ENCODE measurements around the gene NEU2. TPM values are rescaled to one million over a fixed set of nuclear protein-coding genes. Genes with fewer than 3 reads are reported as not detected.

NEU2 gene
- polyA plus RNA-seq, 1 experiment, result not detected

- DNase-seq (ENCODE audit: low read depth), result no peak
- POLR2A ChIA-PET, result no interaction called here
- H3K27me3 ChIP-seq (ENCODE audit: control insufficient read depth, insufficient read depth, low read length), result peaks cover 1% of the 10 kb centered on the region; the same call in 1 of the 2 replicates
- CTCF ChIA-PET, result no interaction called here
- no peak for TF ChIP-seq CTCF (IDR thresholded peaks at IDR 0.05; ENCODE audit: insufficient read depth, low read depth, low read length)
- H3K36me3 ChIP-seq (ENCODE audit: control insufficient read depth, insufficient read depth, low read length), result no peaks in the 10 kb centered on the region
- no peak overlapping the region for H3K4me3 ChIP-seq (ENCODE audit: low read depth, low read length)
Measured at GRCh38 chr2:232986155-232986554, 46.3 kb upstream of the NEU2 start.

- no peak overlapping the region for H3K4me3 ChIP-seq (ENCODE audit: low read depth, low read length)
- no peak for TF ChIP-seq CTCF (IDR thresholded peaks at IDR 0.05; ENCODE audit: insufficient read depth, low read depth, low read length)
- H3K27me3 ChIP-seq (ENCODE audit: control insufficient read depth, insufficient read depth, low read length), result no peaks in the 10 kb centered on the region; the same call in 1 of the 2 replicates
- ChIA-PET POLR2A (no interaction called here), CTCF (interaction anchor here (1.6 kb wide), 1 partner anchor 9 kb away, joined by 3 read pairs; no protein-coding TSS in a partner anchor)
- no peaks in the 10 kb centered on the region for H3K36me3 ChIP-seq (ENCODE audit: control insufficient read depth, insufficient read depth, low read length)
- DNase-seq (ENCODE audit: low read depth), result no peak
Measured at GRCh38 chr2:232993231-232993821, 39.1 kb upstream of the NEU2 start.

- Histone ChIP-seq H3K4me3 (ENCODE audit: low read depth, low read length) (no peak overlapping the region), H3K36me3 (ENCODE audit: control insufficient read depth, insufficient read depth, low read length) (no peaks in the 10 kb centered on the region), H3K27me3 (ENCODE audit: control insufficient read depth, insufficient read depth, low read length) (peaks cover 1% of the 10 kb centered on the region)
- TF ChIP-seq CTCF (IDR thresholded peaks at IDR 0.05; ENCODE audit: insufficient read depth, low read depth, low read length), result no peak
- CTCF ChIA-PET, result no interaction called here
- DNase-seq (ENCODE audit: low read depth), result no peak
- POLR2A ChIA-PET, result no interaction called here
Measured at GRCh38 chr2:232994446-232994845, 38.0 kb upstream of the NEU2 start.

GRCh38 chr2:232997749-232998665, 34.5 kb upstream of the NEU2 start:
- CTCF ChIA-PET, result no interaction called here
- Histone ChIP-seq H3K36me3 (ENCODE audit: control insufficient read depth, insufficient read depth, low read length) (no peaks in the 10 kb centered on the region), H3K27me3 (ENCODE audit: control insufficient read depth, insufficient read depth, low read length) (peaks cover 1% of the 10 kb centered on the region), H3K4me3 (ENCODE audit: low read depth, low read length) (no peak overlapping the region)
- TF ChIP-seq CTCF (IDR thresholded peaks at IDR 0.05; ENCODE audit: insufficient read depth, low read depth, low read length), result no peak
- no peak for DNase-seq (ENCODE audit: low read depth)
- POLR2A ChIA-PET, result no interaction called here

GRCh38 chr2:232998666-232998985, 33.8 kb upstream of the NEU2 start:
- ChIA-PET POLR2A (no interaction called here), CTCF (no interaction called here)
- TF ChIP-seq CTCF (IDR thresholded peaks at IDR 0.05; ENCODE audit: insufficient read depth, low read depth, low read length), result no peak
- Histone ChIP-seq H3K4me3 (ENCODE audit: low read depth, low read length) (no peak overlapping the region), H3K27me3 (ENCODE audit: control insufficient read depth, insufficient read depth, low read length) (peaks cover 1% of the 10 kb centered on the region), H3K36me3 (ENCODE audit: control insufficient read depth, insufficient read depth, low read length) (no peaks in the 10 kb centered on the region)
- DNase-seq (ENCODE audit: low read depth), result no peak
